ENCODE results near the gene CLTC. TPM values are rescaled to one million over a fixed set of nuclear protein-coding genes. Genes with fewer than 3 reads are reported as not detected.

Gene CLTC
- total RNA-seq, 1 donor from 2014 or later, result 225 TPM

GRCh38 chr17:59696682-59697277 lies 77.1 kb downstream of the CLTC start:
- Histone ChIP-seq H3K36me3 (peaks cover 5% of the 10 kb centered on the region), H3K27me3 (no peaks in the 10 kb centered on the region), H3K27ac (no peak overlapping the region), H3K4me2 (no peak overlapping the region), H2AFZ (replicated peaks) (no peak overlapping the region), H3K4me1 (no peaks in the 10 kb centered on the region), H4K20me1 (ENCODE audit: low read depth) (peaks cover 45% of the 10 kb centered on the region), H3F3A (ENCODE audit: low read depth) (peaks cover 20% of the 10 kb centered on the region), H3K9me3 (ENCODE audit: low read depth) (no peaks in the 10 kb centered on the region), H3K79me2 (ENCODE audit: low read depth) (peaks cover 84% of the 10 kb centered on the region), H3K4me3 (no peak overlapping the region), H3K9ac (no peak overlapping the region)
- Mint-ChIP-seq H3K4me3 (no peak overlapping the region), H3K9me3 (no peaks in the 10 kb centered on the region), H3K27ac (no peak overlapping the region), H3K36me3 (peaks cover 39% of the 10 kb centered on the region), H3K4me1 (no peaks in the 10 kb centered on the region), H3K27me3 (ENCODE audit: insufficient read depth, low read depth) (no peaks in the 10 kb centered on the region)
- no peak for TF ChIP-seq CTCF (IDR thresholded peaks at IDR 0.05)
- no peak for TF ChIP-seq EZH2phosphoT487 (IDR thresholded peaks at IDR 0.05)
- no peak for TF ChIP-seq EZH2 (IDR thresholded peaks at IDR 0.05)
- no peak for DNase-seq (ENCODE audit: low spot score)

- H3K36me3 ChIP-seq, result peaks cover 5% of the 10 kb centered on the region
- H4K20me1 ChIP-seq (ENCODE audit: low read depth), result peaks cover 55% of the 10 kb centered on the region
- Mint-ChIP-seq H3K4me1 (no peaks in the 10 kb centered on the region), H3K4me3 (no peak overlapping the region), H3K9me3 (no peaks in the 10 kb centered on the region), H3K36me3 (peaks cover 42% of the 10 kb centered on the region), H3K27ac (no peak overlapping the region), H3K27me3 (ENCODE audit: insufficient read depth, low read depth) (no peaks in the 10 kb centered on the region)
- no peaks in the 10 kb centered on the region for H3K27me3 ChIP-seq
- no peak overlapping the region for H3K4me3 ChIP-seq
- TF ChIP-seq EZH2phosphoT487 (IDR thresholded peaks at IDR 0.05) (no peak), EZH2 (IDR thresholded peaks at IDR 0.05) (no peak), CTCF (IDR thresholded peaks at IDR 0.05) (no peak)
- H3K4me2 ChIP-seq, result no peak overlapping the region
- no peak overlapping the region for H3K9ac ChIP-seq
- H3F3A ChIP-seq (ENCODE audit: low read depth), result peaks cover 20% of the 10 kb centered on the region
- H3K27ac ChIP-seq, result no peak overlapping the region
- H3K9me3 ChIP-seq (ENCODE audit: low read depth), result no peaks in the 10 kb centered on the region
- no peaks in the 10 kb centered on the region for H3K4me1 ChIP-seq
- H2AFZ ChIP-seq (replicated peaks), result no peak overlapping the region
- no peak for DNase-seq (ENCODE audit: low spot score)
- peaks cover 97% of the 10 kb centered on the region for H3K79me2 ChIP-seq (ENCODE audit: low read depth)
These were observed 78.4 kb downstream of the CLTC start for GRCh38 chr17:59698143-59698542.

GRCh38 chr17:59699218-59699617 lies 79.5 kb downstream of the CLTC start:
- H3K27ac ChIP-seq, result no peak overlapping the region
- no peaks in the 10 kb centered on the region for H3K4me1 ChIP-seq
- no peak overlapping the region for H2AFZ ChIP-seq (replicated peaks)
- H3F3A ChIP-seq (ENCODE audit: low read depth), result peaks cover 11% of the 10 kb centered on the region
- peaks cover 5% of the 10 kb centered on the region for H3K36me3 ChIP-seq
- H3K79me2 ChIP-seq (ENCODE audit: low read depth), result peaks cover 100% of the 10 kb centered on the region
- H3K4me2 ChIP-seq, result no peak overlapping the region
- Mint-ChIP-seq H3K4me3 (no peak overlapping the region), H3K27ac (no peak overlapping the region), H3K36me3 (peaks cover 34% of the 10 kb centered on the region), H3K27me3 (ENCODE audit: insufficient read depth, low read depth) (no peaks in the 10 kb centered on the region), H3K9me3 (no peaks in the 10 kb centered on the region), H3K4me1 (no peaks in the 10 kb centered on the region)
- H3K27me3 ChIP-seq, result no peaks in the 10 kb centered on the region
- H4K20me1 ChIP-seq (ENCODE audit: low read depth), result peaks cover 55% of the 10 kb centered on the region
- no peak overlapping the region for H3K9ac ChIP-seq
- H3K9me3 ChIP-seq (ENCODE audit: low read depth), result no peaks in the 10 kb centered on the region
- TF ChIP-seq EZH2 (IDR thresholded peaks at IDR 0.05) (no peak), EZH2phosphoT487 (IDR thresholded peaks at IDR 0.05) (no peak), CTCF (IDR thresholded peaks at IDR 0.05) (no peak)
- H3K4me3 ChIP-seq, result no peak overlapping the region
- DNase-seq (ENCODE audit: low spot score), result no peak

All from neural progenitor cell (in vitro differentiated cells).